ENCODE measurements around the gene KCNN1. TPM values are rescaled to one million over a fixed set of nuclear protein-coding genes. Genes with fewer than 3 reads are reported as not detected.
"Not testable (repeated sequence)": the region's sequence is repeated elsewhere in the genome, so short reads cannot be mapped to it uniquely, and the experiment has no call there.

KCNN1 gene
- total and polyA plus RNA-seq, 12 donors, result 0.16 to 2.5 (median 0.62) TPM; not detected in 2

DNA sequence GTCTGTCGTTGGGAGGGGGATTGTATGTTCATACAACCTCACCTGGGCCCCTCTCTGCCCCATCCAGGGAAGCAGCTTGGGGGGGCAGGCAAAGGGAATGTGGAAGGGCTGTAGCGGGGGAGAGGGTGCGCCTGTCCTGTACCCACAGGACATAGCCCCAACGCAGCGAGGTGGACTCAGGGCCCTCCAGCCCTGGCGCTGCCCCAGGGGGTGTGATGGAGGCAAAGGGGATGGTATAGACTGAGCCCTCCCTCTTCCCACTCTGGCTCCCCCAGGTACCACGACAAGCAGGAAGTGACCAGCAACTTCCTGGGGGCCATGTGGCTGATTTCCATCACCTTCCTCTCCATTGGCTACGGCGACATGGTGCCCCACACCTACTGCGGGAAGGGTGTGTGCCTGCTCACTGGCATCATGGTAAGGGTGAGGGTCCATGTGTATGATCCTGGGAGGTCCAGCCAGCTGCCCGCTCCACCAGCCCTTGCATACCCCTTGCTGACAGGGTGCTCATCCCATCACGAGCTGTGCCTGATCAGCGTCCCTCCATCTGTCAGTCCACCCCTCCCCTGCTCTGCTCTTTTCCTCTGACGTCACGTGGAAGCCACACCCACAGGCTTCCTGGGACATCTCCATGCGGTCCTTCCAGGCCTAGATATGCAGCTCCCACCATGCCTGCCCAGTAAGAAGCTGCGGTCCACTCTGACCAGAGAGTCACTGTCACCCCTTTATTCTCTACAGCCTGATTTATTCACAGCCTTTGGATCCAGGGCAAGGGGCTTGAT lies 18.3 kb downstream of the KCNN1 start:
- intact Hi-C loops (cut with DNase I), result no loop called here
- Histone ChIP-seq H3K4me3 (no peak overlapping the region), H3K9me3 (replicated peaks in 1 of 3) (no peaks in the 10 kb centered on the region), H3K27me3 (no peaks in the 10 kb centered on the region), H3K36me3 (replicated peaks in 1 of 2) (no peaks in the 10 kb centered on the region), H3K27ac (no peak overlapping the region), H3K4me1 (replicated peaks in 1 of 2) (no peaks in the 10 kb centered on the region)
- no peak for DNase-seq
- 68 to 76% (median 72%) methylated on average over 5 to 17 of the region's 17 CpGs for WGBS, 4 donors
- TF ChIP-seq POLR2A (IDR thresholded peaks at IDR 0.05), result no peak
- TF ChIP-seq, protein P1, sequence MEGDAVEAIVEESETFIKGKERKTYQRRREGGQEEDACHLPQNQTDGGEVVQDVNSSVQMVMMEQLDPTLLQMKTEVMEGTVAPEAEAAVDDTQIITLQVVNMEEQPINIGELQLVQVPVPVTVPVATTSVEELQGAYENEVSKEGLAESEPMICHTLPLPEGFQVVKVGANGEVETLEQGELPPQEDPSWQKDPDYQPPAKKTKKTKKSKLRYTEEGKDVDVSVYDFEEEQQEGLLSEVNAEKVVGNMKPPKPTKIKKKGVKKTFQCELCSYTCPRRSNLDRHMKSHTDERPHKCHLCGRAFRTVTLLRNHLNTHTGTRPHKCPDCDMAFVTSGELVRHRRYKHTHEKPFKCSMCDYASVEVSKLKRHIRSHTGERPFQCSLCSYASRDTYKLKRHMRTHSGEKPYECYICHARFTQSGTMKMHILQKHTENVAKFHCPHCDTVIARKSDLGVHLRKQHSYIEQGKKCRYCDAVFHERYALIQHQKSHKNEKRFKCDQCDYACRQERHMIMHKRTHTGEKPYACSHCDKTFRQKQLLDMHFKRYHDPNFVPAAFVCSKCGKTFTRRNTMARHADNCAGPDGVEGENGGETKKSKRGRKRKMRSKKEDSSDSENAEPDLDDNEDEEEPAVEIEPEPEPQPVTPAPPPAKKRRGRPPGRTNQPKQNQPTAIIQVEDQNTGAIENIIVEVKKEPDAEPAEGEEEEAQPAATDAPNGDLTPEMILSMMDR (IDR thresholded peaks at IDR 0.05), result no peak

DNA sequence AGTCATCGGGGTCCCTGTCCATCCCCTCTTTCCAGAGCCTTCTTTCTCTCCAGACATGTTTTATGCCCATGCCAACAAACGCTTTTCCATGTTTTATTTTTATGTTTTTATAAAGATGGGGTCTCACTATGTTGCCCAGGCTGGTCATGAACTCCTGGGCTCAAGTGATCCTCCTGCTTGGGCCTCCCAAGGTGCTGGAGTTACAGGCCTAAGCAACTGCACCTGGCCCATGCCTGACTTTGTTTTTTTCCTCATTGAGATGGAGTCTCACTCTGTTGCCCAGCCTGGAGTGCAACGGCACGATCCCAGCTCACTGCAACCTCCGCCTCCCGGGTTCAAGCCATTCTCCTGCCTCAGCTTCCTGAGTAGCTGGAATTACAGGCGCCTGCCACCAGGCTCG lies 19.7 kb downstream of the KCNN1 start:
- not testable (repeated sequence) for H3K27me3 ChIP-seq

DNA sequence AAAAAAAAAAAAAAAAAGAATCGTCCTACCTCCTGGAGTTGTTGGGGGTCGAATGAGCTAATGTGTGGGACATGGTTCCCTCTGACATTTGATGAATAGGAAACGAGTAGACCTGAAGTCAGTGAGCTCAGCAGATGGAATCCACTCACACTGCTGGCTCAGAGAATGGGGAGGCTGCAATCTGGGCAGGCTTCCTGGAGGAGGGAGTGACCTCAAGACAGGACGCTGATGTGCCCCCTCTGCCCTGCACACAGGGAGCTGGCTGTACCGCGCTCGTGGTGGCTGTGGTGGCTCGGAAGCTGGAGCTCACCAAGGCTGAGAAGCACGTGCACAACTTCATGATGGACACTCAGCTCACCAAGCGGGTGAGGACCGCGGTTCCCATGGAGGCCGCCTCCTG lies 21.3 kb downstream of the KCNN1 start:
- no peak for DNase-seq
- Histone ChIP-seq H3K36me3 (replicated peaks in 1 of 2) (no peaks in the 10 kb centered on the region), H3K4me3 (no peak overlapping the region), H3K27me3 (no peaks in the 10 kb centered on the region), H3K4me1 (replicated peaks in 1 of 2) (no peaks in the 10 kb centered on the region), H3K27ac (no peak overlapping the region), H3K9me3 (replicated peaks in 1 of 3) (no peaks in the 10 kb centered on the region)
- TF ChIP-seq, protein P1 (IDR thresholded peaks at IDR 0.05), result no peak
- TF ChIP-seq POLR2A (IDR thresholded peaks at IDR 0.05), result no peak
- 88 to 93% (median 90%) methylated on average over 12 to 13 of the region's 13 CpGs for WGBS, 4 donors
- intact Hi-C loops (cut with DNase I), result no loop called here

More for the DNA sequence above, 19.7 kb downstream of the KCNN1 start:
- H3K27ac ChIP-seq; H3K4me3 ChIP-seq; H3K4me1 ChIP-seq (replicated peaks in 1 of 2); DNase-seq; H3K36me3 ChIP-seq (replicated peaks in 1 of 2); intact Hi-C loops (cut with DNase I); H3K9me3 ChIP-seq (replicated peaks in 1 of 3): not testable (repeated sequence)
- 73 to 84% (median 78%) methylated on average over 7 to 8 of the region's 8 CpGs for WGBS, 4 donors

DNA sequence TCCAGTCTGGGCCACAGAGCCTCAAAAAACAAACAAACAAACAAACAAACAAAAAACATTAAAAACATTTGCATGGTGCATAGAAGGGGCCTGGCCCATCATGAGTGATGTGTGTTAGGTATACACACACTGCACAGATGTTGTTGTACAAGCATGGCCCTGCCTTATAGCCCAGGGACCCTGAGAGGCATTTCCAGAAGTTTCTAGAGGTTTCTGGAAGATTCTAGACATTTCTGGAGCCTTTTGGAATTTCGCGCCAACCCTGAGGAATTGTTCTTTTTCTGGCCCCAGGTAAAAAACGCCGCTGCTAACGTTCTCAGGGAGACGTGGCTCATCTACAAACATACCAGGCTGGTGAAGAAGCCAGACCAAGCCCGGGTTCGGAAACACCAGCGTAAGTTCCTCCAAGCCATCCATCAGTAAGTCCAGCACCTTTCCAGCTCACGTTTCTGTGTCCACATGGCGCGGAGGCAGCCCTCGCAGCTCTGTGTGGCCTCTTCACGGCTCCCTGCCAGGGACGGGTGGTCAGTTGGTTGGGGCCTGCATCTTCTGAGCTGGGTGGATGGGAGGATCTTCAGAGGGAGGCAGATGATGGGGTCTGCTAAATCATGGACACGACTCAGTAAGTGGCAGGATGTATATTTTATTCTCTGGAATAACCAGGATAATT lies 22.7 kb downstream of the KCNN1 start:
- TF ChIP-seq, protein P1 (IDR thresholded peaks at IDR 0.05), result no peak
- TF ChIP-seq POLR2A (IDR thresholded peaks at IDR 0.05), result no peak
- no peak overlapping the region for H3K27ac ChIP-seq
- no peaks in the 10 kb centered on the region for H3K27me3 ChIP-seq
- WGBS, 4 donors, result 88 to 93% (median 90%) methylated on average over 16 of the region's 16 CpGs
- no peaks in the 10 kb centered on the region for H3K36me3 ChIP-seq (replicated peaks in 1 of 2)
- no peak for DNase-seq
- no peaks in the 10 kb centered on the region for H3K9me3 ChIP-seq (replicated peaks in 1 of 3)
- intact Hi-C loops (cut with DNase I), result no loop called here
- H3K4me3 ChIP-seq, result no peak overlapping the region
- H3K4me1 ChIP-seq (replicated peaks in 1 of 2), result no peaks in the 10 kb centered on the region
